ENCODE results near the gene CACHD1.

DNA sequence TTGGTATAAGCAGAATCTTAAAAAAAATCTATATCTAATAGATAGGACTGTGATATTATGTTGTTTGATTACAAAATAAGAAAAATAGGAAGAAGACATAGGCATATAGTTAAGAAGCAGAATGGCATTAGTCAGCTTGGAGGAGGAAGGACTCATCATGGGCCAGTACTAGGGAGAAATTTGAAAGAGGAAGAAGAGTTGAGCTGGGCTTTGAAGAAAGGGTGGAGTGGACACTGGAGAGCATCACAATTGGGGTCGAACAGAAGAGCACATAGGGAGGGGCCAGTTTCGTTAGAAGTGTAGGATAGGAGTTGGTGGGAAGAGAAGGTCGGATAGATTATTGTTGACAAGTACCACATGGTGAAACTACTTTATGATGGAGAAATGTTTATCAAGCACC, 129.3 kb downstream of the CACHD1 start:
- TF ChIP-seq, protein P1, sequence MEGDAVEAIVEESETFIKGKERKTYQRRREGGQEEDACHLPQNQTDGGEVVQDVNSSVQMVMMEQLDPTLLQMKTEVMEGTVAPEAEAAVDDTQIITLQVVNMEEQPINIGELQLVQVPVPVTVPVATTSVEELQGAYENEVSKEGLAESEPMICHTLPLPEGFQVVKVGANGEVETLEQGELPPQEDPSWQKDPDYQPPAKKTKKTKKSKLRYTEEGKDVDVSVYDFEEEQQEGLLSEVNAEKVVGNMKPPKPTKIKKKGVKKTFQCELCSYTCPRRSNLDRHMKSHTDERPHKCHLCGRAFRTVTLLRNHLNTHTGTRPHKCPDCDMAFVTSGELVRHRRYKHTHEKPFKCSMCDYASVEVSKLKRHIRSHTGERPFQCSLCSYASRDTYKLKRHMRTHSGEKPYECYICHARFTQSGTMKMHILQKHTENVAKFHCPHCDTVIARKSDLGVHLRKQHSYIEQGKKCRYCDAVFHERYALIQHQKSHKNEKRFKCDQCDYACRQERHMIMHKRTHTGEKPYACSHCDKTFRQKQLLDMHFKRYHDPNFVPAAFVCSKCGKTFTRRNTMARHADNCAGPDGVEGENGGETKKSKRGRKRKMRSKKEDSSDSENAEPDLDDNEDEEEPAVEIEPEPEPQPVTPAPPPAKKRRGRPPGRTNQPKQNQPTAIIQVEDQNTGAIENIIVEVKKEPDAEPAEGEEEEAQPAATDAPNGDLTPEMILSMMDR (IDR thresholded peaks at IDR 0.05) = no peak
- TF ChIP-seq POLR2AphosphoS5 (IDR thresholded peaks at IDR 0.05; ENCODE audit: low read depth, low read length) (no peak), TCF7L2 (IDR thresholded peaks at IDR 0.05; ENCODE audit: low read depth, low read length) (no peak), SIN3A (IDR thresholded peaks at IDR 0.05; ENCODE audit: borderline replicate concordance, insufficient read depth, low read depth, low read length) (no peak)
- TF ChIP-seq, protein P2, sequence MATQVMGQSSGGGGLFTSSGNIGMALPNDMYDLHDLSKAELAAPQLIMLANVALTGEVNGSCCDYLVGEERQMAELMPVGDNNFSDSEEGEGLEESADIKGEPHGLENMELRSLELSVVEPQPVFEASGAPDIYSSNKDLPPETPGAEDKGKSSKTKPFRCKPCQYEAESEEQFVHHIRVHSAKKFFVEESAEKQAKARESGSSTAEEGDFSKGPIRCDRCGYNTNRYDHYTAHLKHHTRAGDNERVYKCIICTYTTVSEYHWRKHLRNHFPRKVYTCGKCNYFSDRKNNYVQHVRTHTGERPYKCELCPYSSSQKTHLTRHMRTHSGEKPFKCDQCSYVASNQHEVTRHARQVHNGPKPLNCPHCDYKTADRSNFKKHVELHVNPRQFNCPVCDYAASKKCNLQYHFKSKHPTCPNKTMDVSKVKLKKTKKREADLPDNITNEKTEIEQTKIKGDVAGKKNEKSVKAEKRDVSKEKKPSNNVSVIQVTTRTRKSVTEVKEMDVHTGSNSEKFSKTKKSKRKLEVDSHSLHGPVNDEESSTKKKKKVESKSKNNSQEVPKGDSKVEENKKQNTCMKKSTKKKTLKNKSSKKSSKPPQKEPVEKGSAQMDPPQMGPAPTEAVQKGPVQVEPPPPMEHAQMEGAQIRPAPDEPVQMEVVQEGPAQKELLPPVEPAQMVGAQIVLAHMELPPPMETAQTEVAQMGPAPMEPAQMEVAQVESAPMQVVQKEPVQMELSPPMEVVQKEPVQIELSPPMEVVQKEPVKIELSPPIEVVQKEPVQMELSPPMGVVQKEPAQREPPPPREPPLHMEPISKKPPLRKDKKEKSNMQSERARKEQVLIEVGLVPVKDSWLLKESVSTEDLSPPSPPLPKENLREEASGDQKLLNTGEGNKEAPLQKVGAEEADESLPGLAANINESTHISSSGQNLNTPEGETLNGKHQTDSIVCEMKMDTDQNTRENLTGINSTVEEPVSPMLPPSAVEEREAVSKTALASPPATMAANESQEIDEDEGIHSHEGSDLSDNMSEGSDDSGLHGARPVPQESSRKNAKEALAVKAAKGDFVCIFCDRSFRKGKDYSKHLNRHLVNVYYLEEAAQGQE (IDR thresholded peaks at IDR 0.05; ENCODE audit: insufficient read depth in 1 of 2, low read depth in 2 of 2, low read length in 1 of 2) = no peak
